BE2C (cell line): ENCODE data around the gene ELMO1.

Source experiments
- DNase-seq: peaks from one replicate; pipeline ENCODE4 v3.0.0-alpha.2; 2020
- H3K27me3 ChIP-seq: fragments of 250-450 bp; sonication (Bioruptor Pico); 2 replicates; pipeline ENCODE4 v1.5.1; 2020; ENCODE audit warnings: mild to moderate bottlenecking
- H3K36me3 ChIP-seq: fragments of 250-450 bp; sonication (Bioruptor Pico); 2 replicates; pipeline ENCODE4 v1.5.1; 2020; ENCODE audit warnings: mild to moderate bottlenecking
- H3K4me1 ChIP-seq: fragments of 250-450 bp; sonication (Bioruptor Pico); 2 replicates; pipeline ENCODE4 v1.5.1; 2020
- H3K4me3 ChIP-seq: 2 replicates; pipeline ENCODE4 v1.5.1; 2011; ENCODE audit warnings: low read depth, low read length
- H3K9me3 ChIP-seq: fragments of 250-450 bp; sonication (Bioruptor Pico); 2 replicates; pipeline ENCODE4 v1.5.1; 2020
- CTCF ChIP-seq: IDR thresholded peaks from 2 replicates; pipeline ENCODE4 v1.5.1; 2012; ENCODE audit warnings: mild to moderate bottlenecking, low read depth, low read length

The ELMO1 gene

GRCh38 chr7:36951257-36951697 is 497.4 kb downstream of the ELMO1 start:
- DNase-seq = no peak
- no peaks in the 10 kb centered on the region for H3K4me1 ChIP-seq
- H3K27me3 ChIP-seq = no peaks in the 10 kb centered on the region
- H3K36me3 ChIP-seq = no peaks in the 10 kb centered on the region
- no peak overlapping the region for H3K4me3 ChIP-seq
- TF ChIP-seq CTCF = no peak
- no peaks in the 10 kb centered on the region; the same call in 1 of the 2 replicates for H3K9me3 ChIP-seq

- no peaks in the 10 kb centered on the region for H3K4me1 ChIP-seq
- no peaks in the 10 kb centered on the region for H3K27me3 ChIP-seq
- DNase-seq = no peak
- no peak for TF ChIP-seq CTCF
- H3K9me3 ChIP-seq = no peaks in the 10 kb centered on the region; the same call in 1 of the 2 replicates
- no peaks in the 10 kb centered on the region for H3K36me3 ChIP-seq
- no peak overlapping the region for H3K4me3 ChIP-seq
These were observed 498.7 kb downstream of the ELMO1 start for GRCh38 chr7:36949711-36950600.

GRCh38 chr7:36946401-36946739 is 502.3 kb downstream of the ELMO1 start:
- no peak for TF ChIP-seq CTCF
- H3K9me3 ChIP-seq = no peaks in the 10 kb centered on the region; the same call in 1 of the 2 replicates
- H3K4me3 ChIP-seq = no peak overlapping the region
- H3K27me3 ChIP-seq = no peaks in the 10 kb centered on the region
- DNase-seq = no peak
- H3K36me3 ChIP-seq = no peaks in the 10 kb centered on the region
- H3K4me1 ChIP-seq = no peaks in the 10 kb centered on the region

- H3K9me3 ChIP-seq = no peaks in the 10 kb centered on the region; the same call in 1 of the 2 replicates
- no peaks in the 10 kb centered on the region for H3K27me3 ChIP-seq
- no peaks in the 10 kb centered on the region for H3K36me3 ChIP-seq
- no peak for TF ChIP-seq CTCF
- no peak for DNase-seq
- no peak overlapping the region for H3K4me3 ChIP-seq
- no peaks in the 10 kb centered on the region for H3K4me1 ChIP-seq
These were observed 502.9 kb downstream of the ELMO1 start for GRCh38 chr7:36945612-36946400.

- Histone ChIP-seq H3K4me3 (no peak overlapping the region), H3K27me3 (no peaks in the 10 kb centered on the region), H3K4me1 (no peaks in the 10 kb centered on the region), H3K9me3 (no peaks in the 10 kb centered on the region; the same call in 1 of the 2 replicates), H3K36me3 (no peaks in the 10 kb centered on the region)
- no peak for TF ChIP-seq CTCF
- DNase-seq = no peak
These were observed 503.8 kb downstream of the ELMO1 start for GRCh38 chr7:36944838-36945237.
